ENCODE measurements around the gene RPF1.

Gene RPF1, protein sequence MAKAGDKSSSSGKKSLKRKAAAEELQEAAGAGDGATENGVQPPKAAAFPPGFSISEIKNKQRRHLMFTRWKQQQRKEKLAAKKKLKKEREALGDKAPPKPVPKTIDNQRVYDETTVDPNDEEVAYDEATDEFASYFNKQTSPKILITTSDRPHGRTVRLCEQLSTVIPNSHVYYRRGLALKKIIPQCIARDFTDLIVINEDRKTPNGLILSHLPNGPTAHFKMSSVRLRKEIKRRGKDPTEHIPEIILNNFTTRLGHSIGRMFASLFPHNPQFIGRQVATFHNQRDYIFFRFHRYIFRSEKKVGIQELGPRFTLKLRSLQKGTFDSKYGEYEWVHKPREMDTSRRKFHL

DNA sequence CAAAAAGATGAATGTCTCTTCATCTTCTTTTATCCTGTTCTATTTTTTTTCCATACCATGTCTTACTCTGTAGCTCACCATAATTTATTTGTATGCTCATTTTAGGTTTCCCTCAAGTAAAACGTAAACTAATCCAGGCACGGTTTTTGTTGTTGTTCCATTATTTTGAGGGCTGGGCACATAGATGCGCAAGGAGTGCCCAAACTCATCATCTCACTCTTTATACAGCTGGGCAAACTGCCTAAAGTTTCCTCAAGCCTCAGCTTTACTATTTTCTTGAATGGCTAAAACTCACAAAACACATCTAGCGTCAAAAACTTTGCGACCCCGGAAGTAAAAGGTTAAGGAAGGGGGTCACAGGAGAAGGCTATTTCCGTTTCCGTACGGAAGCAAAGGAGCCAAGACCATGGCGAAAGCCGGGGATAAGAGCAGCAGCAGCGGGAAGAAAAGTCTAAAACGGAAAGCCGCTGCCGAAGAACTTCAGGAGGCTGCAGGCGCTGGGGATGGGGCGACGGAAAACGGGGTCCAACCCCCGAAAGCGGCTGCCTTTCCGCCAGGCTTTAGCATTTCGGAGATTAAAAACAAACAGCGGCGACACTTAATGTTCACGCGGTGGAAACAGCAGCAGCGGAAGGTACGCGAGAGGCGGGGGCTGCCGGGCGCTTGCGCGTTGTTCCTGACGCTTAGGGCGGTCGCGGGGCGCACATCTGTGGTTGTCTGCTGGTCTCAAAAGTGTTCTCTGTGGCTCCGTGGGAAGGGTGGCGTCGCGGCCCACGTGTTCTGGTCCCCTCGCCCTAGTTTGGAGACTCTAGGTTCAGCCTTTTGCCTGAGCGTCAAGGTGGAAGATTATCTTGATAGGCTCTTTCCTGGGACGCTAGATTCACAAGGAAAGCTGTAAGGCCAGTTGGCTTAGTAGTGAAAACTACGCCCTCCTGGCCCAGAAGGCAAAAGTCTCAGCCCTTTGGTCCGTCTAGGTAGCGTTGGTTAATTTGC lies at the start of gene RPF1:
Gene RPF1 (plus strand): TSS at position 391 of the 993 bp plus-strand sequence. CDS start 16 bp downstream, at position 407.
- in situ Hi-C loops (cut with MboI; ENCODE audit: low sequenced_read_pairs), result no loop called here

DNA sequence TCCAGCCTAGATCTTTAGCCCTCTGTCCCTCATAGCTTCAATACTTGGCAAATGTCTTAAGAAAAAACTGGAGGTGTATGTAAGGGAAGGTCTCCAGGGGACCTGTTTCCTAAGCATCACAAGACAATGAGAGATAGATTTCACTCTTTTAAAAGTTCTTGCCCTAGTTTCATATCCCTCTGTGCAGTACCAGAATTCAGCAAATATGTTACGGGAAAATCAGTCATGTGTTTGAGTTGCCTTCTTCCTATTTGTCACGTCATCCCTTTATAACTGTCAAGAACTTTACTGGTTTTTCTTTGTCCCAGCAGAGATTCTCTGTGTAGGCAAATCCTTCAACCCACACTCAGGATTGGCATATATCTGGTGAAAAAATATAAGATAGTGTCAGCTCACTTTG lies 48.5 kb upstream of the RPF1 start:
- in situ Hi-C loops (cut with MboI; ENCODE audit: low sequenced_read_pairs), result loop anchor here (10.0 to 25.0 kb wide), 4 partner anchors 276 to 518 kb away; no protein-coding TSS in a partner anchor

DNA sequence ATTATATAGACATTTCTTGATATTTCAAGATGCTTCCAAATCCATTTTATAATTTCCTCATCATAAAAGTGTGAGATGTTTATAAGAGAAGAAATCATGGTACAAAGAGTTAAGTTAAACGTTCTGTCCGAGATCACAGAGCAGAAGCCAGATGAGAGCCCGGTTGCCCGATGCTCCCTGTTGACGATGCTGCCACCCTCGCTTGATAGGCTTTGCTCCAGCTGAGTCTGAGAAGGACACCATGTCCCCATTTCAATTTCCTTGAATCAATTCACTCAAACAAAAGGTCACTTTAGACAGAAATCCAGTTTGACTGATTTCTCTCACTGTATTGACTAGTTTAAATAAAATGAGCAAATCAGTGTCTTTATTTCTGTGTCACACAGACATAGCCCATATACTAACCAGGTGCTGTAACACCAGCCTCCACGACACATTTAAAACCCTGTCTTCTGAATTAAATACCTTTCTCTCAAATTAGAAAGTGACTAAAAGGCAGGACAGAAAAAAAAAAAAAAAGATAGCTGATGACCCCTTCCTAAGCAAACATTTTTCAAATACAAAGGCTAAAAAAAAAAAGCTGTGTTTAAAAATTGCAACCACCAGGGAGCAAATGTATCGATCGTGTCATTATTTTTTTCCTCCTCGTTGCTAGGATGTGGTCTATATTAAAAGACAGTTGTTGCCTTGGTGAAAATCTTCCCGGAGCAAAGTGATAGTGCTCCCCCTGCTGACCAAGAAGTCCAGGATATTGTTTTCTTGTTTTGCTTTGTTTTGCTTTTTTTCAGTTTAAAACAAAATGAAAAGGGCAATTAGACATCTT lies 45.6 kb upstream of the RPF1 start:
- in situ Hi-C loops (cut with MboI; ENCODE audit: low sequenced_read_pairs), result loop anchor here (10.0 to 25.0 kb wide), 4 partner anchors 279 to 521 kb away; no protein-coding TSS in a partner anchor

DNA sequence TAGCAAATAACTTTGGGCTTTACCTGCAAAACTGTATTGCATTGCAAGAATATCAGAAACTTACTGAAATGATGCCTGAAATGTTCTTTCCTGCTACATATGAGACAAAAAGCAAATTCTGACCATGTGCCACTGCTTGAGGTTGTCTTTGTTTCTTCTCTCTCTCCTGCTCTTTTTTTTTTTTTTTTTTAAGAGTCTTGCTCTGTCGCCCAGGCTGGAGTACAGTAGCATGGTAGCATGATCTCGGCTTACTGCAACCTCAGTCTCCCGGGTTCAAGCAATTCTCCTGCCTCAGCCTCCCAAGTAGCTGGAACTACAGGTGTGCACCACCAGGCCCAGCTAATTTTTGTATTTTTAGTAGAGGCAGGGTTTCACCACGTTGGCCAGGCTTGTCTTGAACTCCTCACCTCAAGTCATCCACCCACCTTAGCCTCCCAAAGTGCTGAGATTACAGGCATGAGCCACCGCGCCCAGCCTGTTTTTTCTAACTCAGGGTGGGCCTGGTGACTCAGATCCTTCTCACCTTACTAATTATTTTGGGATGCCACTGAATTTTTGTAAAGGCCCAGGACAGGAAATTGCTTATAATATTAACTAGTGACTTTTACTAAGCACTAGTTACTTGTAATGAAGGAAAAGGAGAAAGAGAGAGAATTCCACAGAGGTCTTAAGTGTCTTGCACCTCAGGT lies 44.8 kb upstream of the RPF1 start:
- in situ Hi-C loops (cut with MboI; ENCODE audit: low sequenced_read_pairs), result loop anchor here (10.0 to 25.0 kb wide), 4 partner anchors 279 to 522 kb away; no protein-coding TSS in a partner anchor

DNA sequence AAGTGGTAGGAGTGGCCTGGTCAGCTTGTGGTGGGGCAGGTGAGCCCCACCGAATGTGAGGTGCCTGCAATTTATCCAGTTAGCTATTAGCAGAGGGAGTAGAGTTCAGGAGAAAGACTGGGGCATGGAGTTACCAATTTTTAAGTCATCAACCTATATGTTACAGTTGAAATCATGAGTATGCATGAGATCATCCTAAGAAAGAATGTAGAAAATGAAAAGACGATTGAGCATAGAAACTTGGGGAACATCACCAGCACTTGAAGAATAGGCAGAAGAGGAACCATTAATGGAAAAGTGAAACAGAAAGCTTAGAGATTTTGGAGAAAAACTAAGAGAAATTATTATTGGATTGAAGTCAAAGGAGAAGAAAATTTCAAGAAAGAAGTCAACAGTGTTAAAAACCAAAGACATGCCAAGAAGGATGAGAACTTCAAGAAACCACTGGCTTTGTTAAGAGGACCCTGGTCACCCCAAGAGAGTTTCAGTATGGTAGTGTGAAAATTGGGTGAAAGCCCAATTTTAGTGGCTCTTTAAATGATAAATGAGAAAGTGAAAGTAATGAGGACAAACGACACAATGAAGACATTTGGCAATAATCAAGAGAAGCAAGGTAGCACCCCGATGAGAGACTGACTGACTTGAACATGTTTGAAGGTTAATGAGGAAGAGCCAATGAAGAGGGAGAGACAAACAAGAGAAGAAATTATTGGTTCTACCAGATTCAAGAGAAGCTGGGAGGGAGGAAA lies 44.1 kb upstream of the RPF1 start:
- in situ Hi-C loops (cut with MboI; ENCODE audit: low sequenced_read_pairs), result loop anchor here (10.0 to 25.0 kb wide), 4 partner anchors 280 to 523 kb away; no protein-coding TSS in a partner anchor

DNA sequence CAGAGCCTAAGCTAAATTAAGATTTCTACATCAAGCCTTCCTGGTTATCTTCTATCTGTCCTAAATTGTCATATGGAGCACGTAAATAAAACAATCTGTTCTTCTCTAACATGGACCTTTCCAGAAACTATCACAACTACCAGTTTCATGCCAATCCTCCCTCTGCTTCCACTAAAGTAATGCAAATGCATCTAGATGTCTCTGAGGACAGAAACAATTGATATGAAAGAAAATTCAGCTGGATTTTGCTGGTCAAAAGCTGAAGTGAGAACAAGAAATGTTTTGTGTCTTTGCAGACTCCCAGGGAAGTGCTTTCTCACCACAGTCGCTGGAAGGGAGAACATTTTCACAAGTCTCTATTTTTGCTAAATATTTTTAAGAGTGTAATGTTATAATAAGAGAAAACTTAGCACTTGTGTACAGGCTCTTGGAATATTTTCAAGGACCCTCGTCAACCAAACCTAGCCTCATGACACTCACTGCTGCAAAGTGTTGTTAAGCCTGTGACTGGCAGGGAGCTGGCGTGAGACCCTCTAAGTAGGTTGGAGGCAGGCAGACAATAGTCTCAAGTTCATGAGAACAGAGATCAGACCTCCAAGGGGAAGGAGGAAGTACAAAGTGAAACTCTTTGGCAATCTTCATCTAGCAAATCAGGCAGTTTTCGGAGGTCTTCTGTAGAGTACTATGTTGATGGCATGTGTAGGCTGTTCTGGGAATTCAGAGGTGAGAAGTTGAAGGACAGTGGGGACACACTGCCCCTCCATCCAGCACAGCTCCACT lies 42.0 kb upstream of the RPF1 start:
- in situ Hi-C loops (cut with MboI; ENCODE audit: low sequenced_read_pairs), result loop anchor here (10.0 to 25.0 kb wide), 4 partner anchors 282 to 525 kb away; no protein-coding TSS in a partner anchor

DNA sequence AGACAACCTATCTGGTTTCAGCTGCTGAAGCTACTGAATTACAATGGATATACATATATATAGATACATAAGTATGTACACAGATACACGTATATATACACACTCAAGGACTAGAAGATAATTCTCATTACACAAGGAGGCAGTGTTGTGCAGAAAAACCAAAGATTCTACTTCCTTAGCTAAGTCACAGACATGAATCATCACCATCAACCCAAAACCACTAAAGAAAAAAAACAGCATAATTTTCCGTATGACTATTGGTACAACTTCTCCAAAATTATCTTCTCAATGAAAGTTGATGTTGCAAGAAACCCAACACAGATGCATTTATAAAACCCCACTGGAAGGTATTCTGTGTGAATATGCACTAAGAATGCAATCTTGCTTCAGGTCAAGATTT lies 36.8 kb upstream of the RPF1 start:
- in situ Hi-C loops (cut with MboI; ENCODE audit: low sequenced_read_pairs), result loop anchor here (25.0 kb wide), 3 partner anchors 320 to 530 kb away; no protein-coding TSS in a partner anchor

DNA sequence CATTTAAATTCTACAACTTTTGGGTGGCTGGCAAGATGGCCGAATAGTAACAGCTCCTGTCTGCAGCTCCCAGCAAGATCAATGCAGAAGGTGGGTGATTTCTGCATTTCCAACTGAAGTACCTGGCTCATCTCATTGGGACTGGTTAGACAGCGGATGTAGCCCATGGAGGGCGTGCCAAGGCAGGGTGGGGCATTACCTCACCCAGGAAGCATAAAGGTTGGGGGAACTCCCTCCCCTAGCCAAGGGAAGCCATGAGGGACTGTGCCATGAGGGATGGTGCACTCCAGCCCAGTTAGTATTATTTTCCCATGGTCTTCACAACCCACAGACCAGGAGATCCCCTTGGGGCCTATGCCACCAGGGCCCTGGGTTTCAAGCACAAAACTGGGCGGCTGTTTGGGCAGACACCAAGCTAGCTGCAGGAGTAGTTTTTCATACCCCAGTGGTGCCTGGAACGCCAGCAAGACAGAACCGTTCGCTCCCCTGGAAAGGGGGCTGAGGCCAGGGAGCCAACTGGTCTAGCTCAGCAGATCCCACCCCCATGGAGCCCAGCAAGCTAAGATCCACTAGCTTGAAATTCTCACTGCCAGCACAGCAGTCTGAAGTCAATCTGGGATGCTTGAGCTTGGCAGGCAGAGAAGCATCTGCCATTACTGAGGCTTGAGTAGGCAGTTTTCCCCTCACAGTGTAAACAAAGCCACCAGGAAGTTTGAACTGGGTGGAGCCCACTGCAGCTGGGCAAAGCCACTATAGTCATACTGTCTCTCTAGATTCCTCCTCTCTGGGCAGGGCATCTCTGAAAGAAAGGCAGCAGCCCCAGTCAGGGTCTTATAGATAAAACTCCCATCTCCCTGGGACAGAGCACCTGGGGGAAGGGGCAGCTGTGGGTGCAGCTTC lies 36.1 kb upstream of the RPF1 start:
- in situ Hi-C loops (cut with MboI; ENCODE audit: low sequenced_read_pairs), result loop anchor here (25.0 kb wide), 3 partner anchors 319 to 531 kb away; no protein-coding TSS in a partner anchor

DNA sequence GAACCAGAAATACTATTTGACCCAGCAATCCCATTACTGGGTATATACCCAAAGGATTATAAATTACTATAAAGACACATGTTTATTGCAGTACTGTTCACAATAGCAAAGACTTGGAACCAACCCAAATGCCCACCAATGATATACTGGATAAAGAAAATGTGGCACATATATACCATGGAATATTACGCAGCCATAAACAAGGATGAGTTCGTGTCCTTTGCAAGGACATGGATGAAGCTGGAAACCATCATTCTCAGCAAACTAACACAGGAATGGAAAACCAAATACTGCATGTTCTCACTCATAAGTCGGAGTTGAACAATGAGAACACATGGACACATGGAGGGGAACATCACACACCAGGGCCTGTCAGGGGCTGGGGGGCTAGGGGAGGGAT lies 30.4 kb upstream of the RPF1 start:
- in situ Hi-C loops (cut with MboI; ENCODE audit: low sequenced_read_pairs), result loop anchor here (25.0 kb wide), 3 partner anchors 314 to 536 kb away; no protein-coding TSS in a partner anchor

DNA sequence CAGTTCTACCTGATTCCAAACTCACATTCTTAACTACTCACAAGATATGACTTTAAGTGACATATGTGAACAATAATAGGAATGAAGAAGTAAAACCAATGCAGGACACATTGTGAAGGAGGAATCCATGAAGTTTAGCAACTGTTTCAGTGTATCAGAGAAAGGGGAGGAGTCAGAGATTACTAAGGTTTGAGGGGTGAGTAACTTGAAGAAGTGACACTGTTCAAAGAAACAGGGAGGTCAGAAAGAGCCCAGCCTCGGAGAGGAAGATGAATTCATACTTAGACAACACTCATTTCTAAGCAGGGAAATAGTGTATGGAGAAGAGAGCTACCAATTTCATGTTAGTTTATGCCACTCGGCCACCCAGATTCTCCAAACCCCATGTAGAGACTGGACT lies 28.2 kb upstream of the RPF1 start:
- in situ Hi-C loops (cut with MboI; ENCODE audit: low sequenced_read_pairs), result no loop called here

DNA sequence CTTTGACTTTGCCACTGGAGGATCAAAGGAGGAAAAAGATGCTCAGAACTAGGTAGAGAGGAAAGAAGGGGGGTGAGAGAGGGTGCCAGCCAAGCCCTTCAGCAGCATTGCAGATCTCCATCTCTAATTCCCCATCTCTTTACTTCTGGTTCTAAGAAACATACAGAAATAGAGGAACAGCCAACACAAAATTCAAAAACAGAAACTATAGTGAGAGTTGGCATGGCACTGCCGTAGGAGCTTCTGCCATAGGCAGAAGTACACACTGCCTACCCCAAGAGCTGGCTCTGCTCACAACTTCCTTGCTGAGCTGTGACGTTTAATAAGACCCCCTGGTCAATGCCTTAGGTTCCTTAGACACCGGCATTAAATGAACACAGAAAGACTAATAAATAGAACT lies 26.6 kb upstream of the RPF1 start:
- in situ Hi-C loops (cut with MboI; ENCODE audit: low sequenced_read_pairs), result no loop called here

DNA sequence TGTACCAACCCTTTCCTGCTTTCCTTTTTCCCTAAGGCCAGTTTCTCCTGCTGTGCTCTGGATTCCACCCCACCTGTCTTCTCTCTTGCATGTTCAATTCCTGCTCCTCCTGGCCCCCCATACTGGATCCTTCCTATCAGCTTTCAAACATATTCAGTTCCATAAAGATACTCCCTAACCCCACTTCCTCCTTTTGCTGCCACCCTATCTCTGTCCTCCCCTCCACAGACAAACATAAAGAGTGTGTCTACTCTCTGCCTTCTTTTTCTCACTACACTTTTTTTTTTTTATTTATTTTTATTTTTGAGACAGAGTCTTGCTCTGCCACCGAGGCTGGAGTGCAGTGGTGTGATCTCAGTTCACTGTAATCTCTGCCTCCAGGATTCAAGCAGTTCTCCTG lies 16.9 kb upstream of the RPF1 start:
- in situ Hi-C loops (cut with MboI; ENCODE audit: low sequenced_read_pairs), result no loop called here

DNA sequence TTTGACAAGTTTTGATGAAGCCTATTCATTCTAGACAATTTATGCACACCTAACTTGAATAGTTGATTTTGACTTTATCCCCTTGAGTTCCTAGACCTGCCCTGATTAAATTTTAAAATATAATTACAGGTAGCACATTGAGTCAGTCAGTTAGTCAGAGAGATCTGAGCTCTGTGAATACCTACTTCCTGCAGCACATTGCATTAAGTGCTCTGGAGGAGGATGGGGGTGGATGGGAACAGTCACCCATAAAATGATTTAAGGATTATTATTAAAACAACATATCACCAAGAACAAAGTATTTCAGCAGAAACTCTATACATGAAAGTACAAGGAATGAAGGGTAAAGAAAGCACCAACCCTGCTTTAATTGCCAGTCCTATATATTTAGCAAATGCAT lies 11.8 kb upstream of the RPF1 start:
- in situ Hi-C loops (cut with MboI; ENCODE audit: low sequenced_read_pairs), result no loop called here

DNA sequence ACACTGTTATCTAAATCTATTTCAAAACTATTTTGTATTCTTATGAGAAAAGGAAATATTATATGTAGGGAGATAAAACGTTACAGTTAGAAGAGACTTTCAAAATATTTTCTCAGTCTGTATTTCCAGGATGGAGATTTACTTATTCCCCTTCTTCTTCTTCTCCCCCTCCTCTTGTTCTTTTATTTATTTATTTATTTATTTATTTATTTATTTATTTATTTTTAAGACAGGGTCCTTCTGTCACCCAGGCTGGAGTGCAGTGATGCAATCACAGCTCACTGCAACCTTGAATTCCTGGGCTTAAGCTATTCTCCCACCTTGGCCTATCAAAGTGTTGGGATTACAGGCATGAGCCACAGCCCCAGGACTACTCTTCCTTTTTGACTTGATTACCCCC lies 2.8 kb upstream of the RPF1 start:
- in situ Hi-C loops (cut with MboI; ENCODE audit: low sequenced_read_pairs), result no loop called here

DNA sequence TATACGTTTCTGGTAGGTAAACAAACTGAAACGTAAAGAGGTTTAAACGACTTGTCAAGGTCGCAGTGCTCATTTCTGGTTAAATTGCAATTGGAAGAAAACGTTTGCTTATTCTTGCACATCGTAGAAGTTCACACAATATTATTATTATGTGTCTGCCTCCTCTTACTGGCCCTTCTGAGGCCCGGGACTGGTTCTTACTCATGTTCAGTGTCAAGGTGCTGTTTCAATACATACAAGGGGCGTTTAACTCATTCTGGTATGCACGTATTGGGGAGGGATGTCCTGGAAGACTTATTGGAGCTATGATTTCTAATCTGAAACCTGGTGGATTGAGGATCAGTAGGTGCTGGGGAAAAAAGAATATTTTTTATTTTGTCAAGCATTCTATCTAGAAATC lies 932 bp downstream of the RPF1 start:
- in situ Hi-C loops (cut with MboI; ENCODE audit: low sequenced_read_pairs), result no loop called here

DNA sequence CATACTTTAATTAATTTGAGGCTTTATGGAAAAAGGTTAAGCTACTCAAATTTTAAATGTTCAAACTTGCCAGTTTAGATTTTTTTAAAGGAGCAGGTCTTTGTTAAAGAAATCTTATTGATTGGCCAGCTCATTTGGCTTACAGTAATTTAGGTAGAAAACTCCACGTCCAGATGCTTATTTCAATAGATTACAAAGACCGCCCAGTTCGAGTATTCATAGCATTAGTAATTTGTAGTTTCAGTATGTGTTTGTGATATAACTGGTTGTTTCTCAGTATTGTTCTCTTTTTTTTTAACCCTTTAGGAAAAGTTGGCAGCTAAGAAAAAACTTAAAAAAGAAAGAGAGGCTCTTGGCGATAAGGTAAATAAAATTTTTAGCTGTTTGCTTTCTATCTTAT lies 1.6 kb downstream of the RPF1 start:
- in situ Hi-C loops (cut with MboI; ENCODE audit: low sequenced_read_pairs), result no loop called here

DNA sequence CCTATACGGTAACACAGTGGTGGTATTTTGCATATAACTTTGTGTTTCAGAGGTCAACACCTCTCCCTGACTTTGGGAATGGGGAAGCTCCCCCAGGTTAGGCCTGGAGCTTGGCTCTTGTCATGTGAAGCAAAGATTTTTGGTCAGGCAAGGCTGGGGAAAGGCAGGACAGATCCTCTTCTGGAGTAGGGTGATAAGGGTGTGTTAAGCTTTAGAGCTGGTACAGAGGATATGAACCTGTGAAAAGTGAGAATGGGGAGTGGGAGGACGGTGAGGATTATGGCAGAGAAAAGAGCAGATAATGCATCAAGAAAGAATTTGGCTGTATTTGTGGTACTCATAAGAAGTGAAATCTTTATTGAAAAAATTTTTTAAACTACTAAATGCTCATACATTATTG lies 2.3 kb downstream of the RPF1 start:
- in situ Hi-C loops (cut with MboI; ENCODE audit: low sequenced_read_pairs), result no loop called here
